Mononuclear cell (primary cell): ENCODE data around the gene LEFTY2. TPM values are rescaled to one million over a fixed set of nuclear protein-coding genes. Genes with fewer than 3 reads are reported as not detected.

Experiments
- H3K27me3 ChIP-seq: 2 replicates; pipeline ENCODE4 v1.6.0; 2011; ENCODE audit warnings: low read length, control low read depth; ENCODE audit not compliant: insufficient read depth
- H3K4me1 ChIP-seq: 2 replicates; pipeline ENCODE4 v1.5.1; 2011; ENCODE audit warnings: mild to moderate bottlenecking, low read length, control low read depth; ENCODE audit not compliant: insufficient read depth
- H3K4me3 ChIP-seq: 2 replicates; pipeline ENCODE4 v1.5.1; 2011; ENCODE audit warnings: mild to moderate bottlenecking, low read length, moderate library complexity
- H3K9me3 ChIP-seq: 2 replicates; pipeline ENCODE4 v1.5.1; 2011; ENCODE audit warnings: low read depth, mild to moderate bottlenecking, control low read depth, low read length
- total RNA-seq: library from RNA; depleted of rRNA; stranded (reverse); fragments of >200 nt; gene quantifications from one replicate; pipeline ENCODE4 v1.2.3, GENCODE V29; 2012

The LEFTY2 gene
- total RNA-seq, 1 donor, result not detected

DNA sequence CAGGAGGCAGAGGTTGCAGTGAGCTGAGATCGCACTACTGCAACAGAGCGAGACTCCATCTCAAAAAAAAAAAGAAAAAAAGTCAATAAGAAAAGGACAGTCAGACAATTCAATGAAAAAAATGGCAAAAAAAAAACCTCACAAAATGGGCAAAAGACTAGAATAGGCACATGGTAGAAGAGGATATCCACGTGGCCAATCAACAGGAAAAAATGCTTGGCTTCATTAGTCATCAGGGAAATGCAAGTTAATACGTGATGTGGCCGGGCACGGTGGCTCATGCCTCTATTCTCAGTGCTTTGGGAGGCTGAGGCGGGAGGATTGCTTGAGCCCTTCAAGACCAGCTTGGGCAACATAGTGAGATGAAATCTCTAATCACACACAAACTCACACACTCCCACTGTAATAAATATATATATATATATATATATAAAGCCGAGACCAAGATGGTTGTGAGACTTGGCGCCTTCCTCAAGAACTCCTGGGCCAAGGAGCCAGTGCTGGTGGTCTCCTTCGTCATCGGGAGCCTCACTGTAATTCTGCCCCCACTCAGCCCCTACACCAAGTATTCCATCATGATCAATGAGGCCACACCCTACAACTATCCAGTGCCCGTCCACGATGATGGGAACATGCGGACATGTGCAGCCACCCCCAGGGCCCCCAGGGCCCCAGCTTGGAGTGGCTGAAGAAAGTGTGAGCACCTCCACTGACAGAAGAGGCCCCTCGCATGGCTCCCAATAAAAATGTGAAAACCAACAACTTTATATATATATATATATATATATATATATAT is 22.9 kb upstream of the LEFTY2 start:
- H3K9me3 ChIP-seq, result no peaks in the 10 kb centered on the region
- no peaks in the 10 kb centered on the region for H3K27me3 ChIP-seq
- H3K4me1 ChIP-seq, result no peaks in the 10 kb centered on the region
- H3K4me3 ChIP-seq, result no peak overlapping the region

GRCh38 chr1:225962440-225962975 is 21.5 kb upstream of the LEFTY2 start:
- no peaks in the 10 kb centered on the region for H3K27me3 ChIP-seq
- no peak overlapping the region for H3K4me3 ChIP-seq
- H3K4me1 ChIP-seq, result no peaks in the 10 kb centered on the region
- H3K9me3 ChIP-seq, result no peaks in the 10 kb centered on the region

GRCh38 chr1:225961659-225962439 is 20.8 kb upstream of the LEFTY2 start:
- no peak overlapping the region for H3K4me3 ChIP-seq
- H3K27me3 ChIP-seq, result no peaks in the 10 kb centered on the region
- no peaks in the 10 kb centered on the region for H3K9me3 ChIP-seq
- H3K4me1 ChIP-seq, result no peaks in the 10 kb centered on the region

GRCh38 chr1:225958041-225958440 is 17.0 kb upstream of the LEFTY2 start:
- H3K4me3 ChIP-seq, result no peak overlapping the region
- no peaks in the 10 kb centered on the region for H3K4me1 ChIP-seq
- H3K9me3 ChIP-seq, result no peaks in the 10 kb centered on the region
- H3K27me3 ChIP-seq, result no peaks in the 10 kb centered on the region

DNA sequence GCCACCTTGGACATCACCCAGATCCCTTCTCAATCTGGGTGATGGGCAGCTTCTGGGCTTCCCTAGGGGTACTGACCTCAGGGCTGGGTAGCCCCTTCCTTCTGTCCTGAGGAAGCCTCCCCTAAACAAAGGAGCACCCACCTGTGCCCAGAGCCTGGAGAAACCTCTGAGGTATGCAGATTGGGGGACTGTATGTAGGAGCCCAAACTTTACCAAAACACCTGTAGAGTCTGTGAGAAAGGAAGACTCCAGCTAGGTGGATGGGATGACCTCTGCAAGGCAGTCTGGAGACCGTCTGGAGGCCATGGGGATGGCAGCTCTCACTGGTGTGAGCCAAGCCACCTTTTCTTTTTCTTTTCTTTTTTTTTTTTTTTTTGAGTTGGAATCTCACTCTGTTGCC is 13.7 kb upstream of the LEFTY2 start:
- no peak overlapping the region for H3K4me3 ChIP-seq
- H3K9me3 ChIP-seq, result no peaks in the 10 kb centered on the region
- no peaks in the 10 kb centered on the region for H3K27me3 ChIP-seq
- peaks cover 4% of the 10 kb centered on the region for H3K4me1 ChIP-seq

DNA sequence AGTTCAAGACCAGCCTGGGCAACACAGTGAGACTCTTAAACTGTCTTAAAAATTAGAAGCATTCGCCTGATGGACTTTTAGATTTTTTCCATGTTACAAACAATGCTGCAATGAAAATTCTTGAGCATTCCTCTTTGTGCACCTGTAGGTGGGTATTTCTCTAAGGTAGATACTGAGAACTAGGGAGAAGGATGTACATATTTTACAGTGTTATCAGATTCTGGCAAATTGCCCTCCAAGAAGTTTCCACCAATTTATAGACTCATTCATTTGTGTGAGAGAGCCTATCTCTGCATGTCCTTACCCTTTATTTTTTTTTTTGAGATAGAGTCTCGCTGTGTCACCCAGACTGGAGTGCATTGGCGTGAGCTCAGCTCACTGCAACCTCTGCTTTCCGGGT is 12.3 kb upstream of the LEFTY2 start:
- Histone ChIP-seq H3K4me1 (peaks cover 4% of the 10 kb centered on the region), H3K4me3 (no peak overlapping the region), H3K27me3 (no peaks in the 10 kb centered on the region), H3K9me3 (no peaks in the 10 kb centered on the region)

DNA sequence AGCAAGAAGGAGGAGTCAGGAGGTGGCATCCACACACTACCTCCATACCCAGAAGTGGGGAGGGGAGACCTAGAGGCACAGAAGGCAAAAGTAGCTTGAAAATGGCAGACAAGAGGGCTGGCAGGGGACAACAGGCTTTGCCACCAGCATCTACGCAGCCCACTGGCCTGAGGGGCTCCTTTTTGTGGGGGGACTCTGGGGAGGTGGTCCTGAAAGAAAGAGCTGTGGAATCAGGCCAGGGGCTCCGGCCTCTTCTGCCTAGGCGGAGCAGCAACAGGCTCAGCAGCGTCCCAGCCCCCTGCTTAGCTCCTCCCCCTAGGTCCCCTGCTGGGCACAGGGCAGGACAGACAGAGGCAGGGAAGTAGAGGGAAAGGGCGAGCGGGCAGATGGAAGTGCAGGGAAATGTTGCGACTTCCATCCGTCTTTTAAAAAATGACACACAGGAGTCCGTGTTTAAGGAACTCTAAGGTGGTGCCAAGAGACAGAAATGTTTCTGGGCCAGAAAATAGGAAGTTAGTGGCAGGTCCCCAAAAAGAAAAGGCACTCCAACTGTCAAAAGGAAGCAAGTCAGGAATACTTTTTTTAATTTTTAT is 10.0 kb upstream of the LEFTY2 start:
- Histone ChIP-seq H3K4me1 (peaks cover 4% of the 10 kb centered on the region), H3K4me3 (no peak overlapping the region), H3K27me3 (no peaks in the 10 kb centered on the region), H3K9me3 (no peaks in the 10 kb centered on the region)

DNA sequence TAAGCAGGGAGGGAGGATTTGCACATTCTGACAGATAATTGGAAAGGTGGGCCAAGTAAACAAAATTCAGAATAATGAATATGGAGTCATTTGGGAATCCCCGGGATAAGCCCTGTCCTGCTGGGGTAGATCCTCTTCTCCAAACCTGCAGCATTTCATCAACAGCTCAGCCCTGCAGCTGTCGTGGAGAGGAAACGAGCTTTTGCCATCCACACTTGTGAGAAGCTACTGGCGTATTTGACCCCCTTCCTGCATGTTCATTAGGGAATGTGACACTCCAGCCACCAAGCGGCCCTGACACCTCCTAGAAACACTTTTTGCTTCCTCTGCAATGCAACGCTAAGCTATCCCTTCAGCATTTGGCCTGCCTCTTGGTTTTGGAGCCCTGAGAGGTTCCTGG is 8.0 kb upstream of the LEFTY2 start:
- no peak overlapping the region for H3K4me3 ChIP-seq
- H3K27me3 ChIP-seq, result no peaks in the 10 kb centered on the region
- no peaks in the 10 kb centered on the region for H3K9me3 ChIP-seq
- H3K4me1 ChIP-seq, result peaks cover 14% of the 10 kb centered on the region

DNA sequence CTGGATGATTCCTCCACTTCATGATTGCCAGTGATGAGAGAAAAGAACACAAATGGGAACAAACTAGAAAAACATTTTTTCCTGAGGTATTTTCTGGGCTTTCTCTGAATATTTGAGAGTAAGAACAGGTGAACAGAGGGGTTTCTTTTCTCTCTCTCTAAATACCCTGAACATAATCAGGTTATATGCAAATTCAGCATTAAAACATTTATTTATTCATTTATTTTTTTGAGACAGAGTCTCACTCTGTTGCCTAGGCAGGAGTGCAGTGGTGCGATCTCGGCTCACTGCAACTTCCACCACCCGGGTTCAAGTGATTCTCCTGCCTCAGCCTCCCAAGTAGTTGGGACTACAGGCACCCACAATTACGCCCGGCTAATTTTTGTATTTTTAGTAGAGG is 5.8 kb upstream of the LEFTY2 start:
- peaks cover 15% of the 10 kb centered on the region for H3K4me1 ChIP-seq
- H3K4me3 ChIP-seq, result no peak overlapping the region
- no peaks in the 10 kb centered on the region for H3K9me3 ChIP-seq
- H3K27me3 ChIP-seq, result no peaks in the 10 kb centered on the region

GRCh38 chr1:225946082-225946620 is 5.1 kb upstream of the LEFTY2 start:
- peaks cover 11% of the 10 kb centered on the region for H3K4me1 ChIP-seq
- no peaks in the 10 kb centered on the region for H3K9me3 ChIP-seq
- no peaks in the 10 kb centered on the region for H3K27me3 ChIP-seq
- no peak overlapping the region for H3K4me3 ChIP-seq

DNA sequence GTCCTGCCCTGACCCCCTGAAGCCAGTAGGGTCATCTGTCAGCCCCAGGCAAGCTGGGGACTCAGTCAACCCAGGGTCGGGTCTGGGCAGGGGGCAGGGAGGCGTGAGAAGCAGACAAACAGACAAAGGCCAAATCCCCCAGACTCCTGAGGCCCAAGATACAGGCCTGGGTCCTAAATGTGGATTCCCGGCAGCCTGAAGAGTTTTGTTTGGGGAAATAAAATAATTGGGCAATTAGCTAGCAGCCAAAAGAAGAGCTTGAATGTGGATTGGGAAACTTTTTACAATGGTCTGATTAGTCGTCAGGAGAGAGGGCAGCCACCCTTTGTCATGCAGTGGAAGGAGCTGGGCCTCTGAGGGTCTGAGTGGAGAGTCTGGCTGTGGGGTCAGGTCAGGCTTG is 4.5 kb upstream of the LEFTY2 start:
- Histone ChIP-seq H3K9me3 (no peaks in the 10 kb centered on the region), H3K4me1 (peaks cover 11% of the 10 kb centered on the region), H3K4me3 (no peak overlapping the region), H3K27me3 (no peaks in the 10 kb centered on the region)

GRCh38 chr1:225944951-225945350 is 3.9 kb upstream of the LEFTY2 start:
- H3K27me3 ChIP-seq, result no peaks in the 10 kb centered on the region
- H3K4me1 ChIP-seq, result peaks cover 11% of the 10 kb centered on the region
- no peak overlapping the region for H3K4me3 ChIP-seq
- no peaks in the 10 kb centered on the region for H3K9me3 ChIP-seq

GRCh38 chr1:225944387-225944786 is 3.4 kb upstream of the LEFTY2 start:
- H3K9me3 ChIP-seq, result no peaks in the 10 kb centered on the region
- no peak overlapping the region for H3K4me3 ChIP-seq
- no peaks in the 10 kb centered on the region for H3K27me3 ChIP-seq
- peaks cover 11% of the 10 kb centered on the region for H3K4me1 ChIP-seq

GRCh38 chr1:225943582-225943981 is 2.6 kb upstream of the LEFTY2 start:
- no peak overlapping the region for H3K4me3 ChIP-seq

DNA sequence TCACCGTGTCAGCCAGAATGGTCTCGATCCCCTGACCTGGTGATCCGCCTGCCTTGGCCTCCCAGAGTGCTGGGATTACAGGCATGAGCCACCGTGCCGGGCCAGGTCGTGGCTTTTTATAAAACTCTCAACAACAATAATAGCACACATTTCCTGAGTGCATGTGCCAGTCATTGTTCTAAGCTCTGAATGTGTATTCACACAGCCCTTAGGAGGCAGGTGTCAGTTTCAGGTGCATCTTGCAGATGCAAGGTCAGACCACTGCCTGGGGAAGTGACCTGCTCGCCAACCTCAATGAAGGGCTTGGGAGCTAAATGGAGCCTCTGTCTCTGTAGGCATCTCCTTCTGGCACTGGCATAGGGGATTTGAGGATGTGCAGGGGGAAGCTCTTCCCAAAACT is 1.6 kb upstream of the LEFTY2 start:
- H3K27me3 ChIP-seq, result no peaks in the 10 kb centered on the region
- H3K4me3 ChIP-seq, result no peak overlapping the region
- H3K4me1 ChIP-seq, result peaks cover 11% of the 10 kb centered on the region
- no peaks in the 10 kb centered on the region for H3K9me3 ChIP-seq

More at GRCh38 chr1:225943582-225943981, 2.6 kb upstream of the LEFTY2 start:
- no peaks in the 10 kb centered on the region for H3K9me3 ChIP-seq
- H3K4me1 ChIP-seq, result peaks cover 11% of the 10 kb centered on the region
- H3K27me3 ChIP-seq, result no peaks in the 10 kb centered on the region
